ENCODE measurements around the gene ZNF683. TPM values are rescaled to one million over a fixed set of nuclear protein-coding genes. Genes with fewer than 3 reads are reported as not detected.

ZNF683 gene
- total and polyA plus RNA-seq, 9 of the 15 experiments (the other 6 are each of a cell fraction or from before 2014, with no cell fraction given) = not detected

- peak in 1 of 2 experiments; percentile 91; a peak in 2 of 4 replicates for TF ChIP-seq ZNF318 (IDR thresholded peaks at IDR 0.05; ENCODE audit: borderline replicate concordance in 1 of 2, low read depth in 1 of 2)
- peak; percentile 27; the same call in 1 of the 2 replicates for TF ChIP-seq ZNF263 (CRISPR knock-in tag; IDR thresholded peaks at IDR 0.05; ENCODE audit: borderline replicate concordance)
- TF ChIP-seq NR2F6 (CRISPR knock-in tag; IDR thresholded peaks at IDR 0.05) = no peak
- TF ChIP-seq SLC30A9 (CRISPR knock-in tag; IDR thresholded peaks at IDR 0.05) = no peak
- TF ChIP-seq STAT5A (IDR thresholded peaks at IDR 0.05; ENCODE audit: borderline replicate concordance, low read length) = no peak; the same call in 1 of the 2 replicates
- TF ChIP-seq MEIS2 (IDR thresholded peaks at IDR 0.05; ENCODE audit: partially characterized antibody) = peak; percentile 18
- TF ChIP-seq ZNF766 (CRISPR knock-in tag; conservative IDR thresholded peaks at IDR 0.05) = 0 out of 2 replicates have a peak, but pooled peaks have one; percentile 40
- TF ChIP-seq ZNF584 (CRISPR knock-in tag; IDR thresholded peaks at IDR 0.05; ENCODE audit: low read depth) = no peak
- TF ChIP-seq LEF1 (IDR thresholded peaks at IDR 0.05) = peak; percentile 60; the same call in 1 of the 2 replicates
- TF ChIP-seq L3MBTL2 (IDR thresholded peaks at IDR 0.05) = peak; percentile 88
- no peak for TF ChIP-seq ZNF589 (CRISPR knock-in tag; IDR thresholded peaks at IDR 0.05; ENCODE audit: low read depth)
- no peak for TF ChIP-seq POLR2G (IDR thresholded peaks at IDR 0.05; ENCODE audit: low read depth, low read length)
- TF ChIP-seq, protein P1, sequence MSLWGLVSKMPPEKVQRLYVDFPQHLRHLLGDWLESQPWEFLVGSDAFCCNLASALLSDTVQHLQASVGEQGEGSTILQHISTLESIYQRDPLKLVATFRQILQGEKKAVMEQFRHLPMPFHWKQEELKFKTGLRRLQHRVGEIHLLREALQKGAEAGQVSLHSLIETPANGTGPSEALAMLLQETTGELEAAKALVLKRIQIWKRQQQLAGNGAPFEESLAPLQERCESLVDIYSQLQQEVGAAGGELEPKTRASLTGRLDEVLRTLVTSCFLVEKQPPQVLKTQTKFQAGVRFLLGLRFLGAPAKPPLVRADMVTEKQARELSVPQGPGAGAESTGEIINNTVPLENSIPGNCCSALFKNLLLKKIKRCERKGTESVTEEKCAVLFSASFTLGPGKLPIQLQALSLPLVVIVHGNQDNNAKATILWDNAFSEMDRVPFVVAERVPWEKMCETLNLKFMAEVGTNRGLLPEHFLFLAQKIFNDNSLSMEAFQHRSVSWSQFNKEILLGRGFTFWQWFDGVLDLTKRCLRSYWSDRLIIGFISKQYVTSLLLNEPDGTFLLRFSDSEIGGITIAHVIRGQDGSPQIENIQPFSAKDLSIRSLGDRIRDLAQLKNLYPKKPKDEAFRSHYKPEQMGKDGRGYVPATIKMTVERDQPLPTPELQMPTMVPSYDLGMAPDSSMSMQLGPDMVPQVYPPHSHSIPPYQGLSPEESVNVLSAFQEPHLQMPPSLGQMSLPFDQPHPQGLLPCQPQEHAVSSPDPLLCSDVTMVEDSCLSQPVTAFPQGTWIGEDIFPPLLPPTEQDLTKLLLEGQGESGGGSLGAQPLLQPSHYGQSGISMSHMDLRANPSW (CRISPR knock-in tag; IDR thresholded peaks at IDR 0.05) = no peak
- no peak for TF ChIP-seq STAT5B (CRISPR knock-in tag; IDR thresholded peaks at IDR 0.05)
- TF ChIP-seq NRF1 (conservative IDR thresholded peaks at IDR 0.05 in 1 of 2, IDR thresholded peaks at IDR 0.05 in 1 of 2) = no peak
- peak; percentile 69 for TF ChIP-seq EP300 (IDR thresholded peaks at IDR 0.05; ENCODE audit: low read length)
- no peak for TF ChIP-seq NR2C2 (CRISPR knock-in tag; IDR thresholded peaks at IDR 0.05)
- peak; percentile 78 for TF ChIP-seq NR2C2 (tag; IDR thresholded peaks at IDR 0.05)
These were observed 14.9 kb upstream of the ZNF683 start (continued) for GRCh38 chr1:26387447-26387846.
